SK-N-SH (cell line): ENCODE measurements around the gene FCSK. TPM values are rescaled to one million over a fixed set of nuclear protein-coding genes. Genes with fewer than 3 reads are reported as not detected.

Experiments used
- CTCF ChIA-PET: fragments of 300-600, 350-600 bp; formaldehyde crosslinking; extraction: SDS; loops from one replicate; lab custom pipeline; 2021; lab: Yijun Ruan, JAX
- POLR2A ChIA-PET: fragments of 350-600 bp; sonication (Branson Sonifier 250); formaldehyde crosslinking; extraction: SDS; loops from one replicate; lab custom pipeline; 2020; ENCODE audit warnings: antibody characterized with exemption, inconsistent platforms; lab: Yijun Ruan, JAX
- DNase-seq: peaks from one replicate; pipeline ENCODE4 v3.0.0; 2012
- H2AFZ ChIP-seq: fragments of 200-600 bp; sonication (generic); 2 replicates; pipeline ENCODE4 v1.8.1; 2016; ENCODE audit warnings: antibody characterized with exemption, mild to moderate bottlenecking, low read depth
- H3F3A ChIP-seq: fragments of 200-600 bp; sonication (generic); replicated peaks from 2 replicates; pipeline ENCODE3; 2016; ENCODE audit warnings: antibody characterized with exemption, mild to moderate bottlenecking; ENCODE audit not compliant: insufficient read depth
- H3K27ac ChIP-seq, 2 experiments: fragments of 200-500 bp in 1 of 2; fragments of 200-600 bp in 1 of 2; sonication (Bioruptor generic) in 1 of 2; sonication (generic), shearing (Covaris generic) in 1 of 2; 2 replicates each; pipeline versions ENCODE4 v1.5.1 to v1.6.1; 2014 to 2016; ENCODE audit warnings: low read depth in 2 of 2, inconsistent platforms in 1 of 2, low read length in 1 of 2, mild to moderate bottlenecking in 1 of 2, mixed read lengths in 1 of 2
- H3K27me3 ChIP-seq: fragments of 200-600 bp; sonication (generic), shearing (Covaris generic); 2 replicates; pipeline ENCODE4 v1.6.1; 2016; ENCODE audit warnings: mixed run types; ENCODE audit not compliant: insufficient read depth
- H3K36me3 ChIP-seq, 2 experiments: fragments of 200-500 bp in 1 of 2; fragments of 200-600 bp in 1 of 2; sonication (Bioruptor generic) in 1 of 2; sonication (generic) in 1 of 2; replicated peaks in 1 of 2; 2 replicates each; pipeline versions ENCODE3 to v1.5.1; 2014 to 2016; ENCODE audit warnings: low read length in 1 of 2, mild to moderate bottlenecking in 1 of 2; ENCODE audit not compliant: insufficient read depth in 2 of 2, control insufficient read depth in 1 of 2
- H3K4me1 ChIP-seq, 2 experiments: fragments of 200-500 bp in 1 of 2; fragments of 200-600 bp in 1 of 2; sonication (Bioruptor generic) in 1 of 2; sonication (generic), shearing (Covaris generic) in 1 of 2; 2 replicates each; pipeline versions ENCODE4 v1.5.1 to v1.6.1; 2014 to 2016; ENCODE audit warnings: low read depth in 1 of 2, low read length in 1 of 2, mixed run types in 1 of 2; ENCODE audit not compliant: insufficient read depth in 2 of 2, control insufficient read depth in 1 of 2
- H3K4me2 ChIP-seq: fragments of 200-600 bp; sonication (generic), shearing (Covaris generic); 2 replicates; pipeline ENCODE4 v1.6.1; 2017; ENCODE audit warnings: mixed run types
- H3K4me3 ChIP-seq, 2 experiments: fragments of 200-500 bp in 1 of 2; fragments of 200-600 bp in 1 of 2; sonication (Bioruptor generic) in 1 of 2; sonication (generic), shearing (Covaris generic) in 1 of 2; 2 replicates each; pipeline versions ENCODE4 v1.5.1 to v1.8.1; 2014 to 2016; ENCODE audit warnings: low read depth in 2 of 2, inconsistent platforms in 1 of 2, low read length in 1 of 2, mild to moderate bottlenecking in 1 of 2, mixed read lengths in 1 of 2, moderate library complexity in 1 of 2
- H3K79me2 ChIP-seq: fragments of 200-600 bp; sonication (generic); 2 replicates; pipeline ENCODE4 v1.8.1; 2017; ENCODE audit warnings: mild to moderate bottlenecking; ENCODE audit not compliant: insufficient read depth
- H3K9ac ChIP-seq: fragments of 200-600 bp; sonication (generic); 2 replicates; pipeline ENCODE4 v1.6.1; 2017; ENCODE audit warnings: mixed run types
- H3K9me2 ChIP-seq: fragments of 200-600 bp; sonication (generic); 2 replicates; pipeline ENCODE4 v1.6.1; 2017; ENCODE audit warnings: mixed run types
- H3K9me3 ChIP-seq: fragments of 200-600 bp; sonication (generic); 2 replicates; pipeline ENCODE4 v1.6.1; 2017; ENCODE audit warnings: mixed run types, mild to moderate bottlenecking, moderate library complexity
- H4K20me1 ChIP-seq: fragments of 200-600 bp; sonication (generic); 2 replicates; pipeline ENCODE4 v1.6.1; 2017; ENCODE audit warnings: mild to moderate bottlenecking, mixed run types; ENCODE audit not compliant: insufficient read depth
- ELF1 ChIP-seq: IDR thresholded peaks from 2 replicates; pipeline ENCODE4 v1.4.0; 2012
- MXI1 ChIP-seq: IDR thresholded peaks from 2 replicates; pipeline ENCODE4 v1.6.1; 2012; ENCODE audit warnings: mild to moderate bottlenecking, low read depth, low read length, improper control_type of control experiment
- NRF1 ChIP-seq: IDR thresholded peaks from 2 replicates; pipeline ENCODE4 v1.6.1; 2012; ENCODE audit warnings: low read depth, mild to moderate bottlenecking, low read length
- RFX5 ChIP-seq: IDR thresholded peaks from 2 replicates; pipeline ENCODE4 v1.6.1; 2012; ENCODE audit warnings: mild to moderate bottlenecking, improper control_type of control experiment, low read length
- RXRA ChIP-seq: IDR thresholded peaks from 2 replicates; pipeline ENCODE4 v1.4.0; 2012; ENCODE audit warnings: low read depth, mild to moderate bottlenecking, borderline replicate concordance
- SIN3A ChIP-seq: IDR thresholded peaks from 2 replicates; pipeline ENCODE4 v1.6.1; 2012; ENCODE audit warnings: low read depth, mild to moderate bottlenecking, low read length, moderate library complexity, borderline replicate concordance
- SMC3 ChIP-seq: IDR thresholded peaks from 2 replicates; pipeline ENCODE4 v1.6.1; 2012; ENCODE audit warnings: low read depth, low read length, improper control_type of control experiment
- TEAD4 ChIP-seq: IDR thresholded peaks from 2 replicates; pipeline ENCODE4 v1.4.0; 2012; ENCODE audit warnings: mild to moderate bottlenecking, borderline replicate concordance; ENCODE audit not compliant: insufficient read depth
- YY1 ChIP-seq: IDR thresholded peaks from 2 replicates; pipeline ENCODE4 v1.4.0; 2012; ENCODE audit warnings: low read depth, mild to moderate bottlenecking
- WGBS: methylation state at CpG from one replicate; pipeline ENCODE4 v1.1.6; 2017; ENCODE audit warnings: low lambda C conversion rate; 5-methylcytosine and 5-hydroxymethylcytosine counted together
- polyA plus RNA-seq, 3 experiments: library from polyadenylated mRNA; depleted of rRNA; stranded (reverse); fragments of >200 nt; gene quantifications; 2 replicates each; pipeline ENCODE4 v1.2.3, GENCODE V29; 2012
- TF ChIP-seq, protein P1 (sequence below): IDR thresholded peaks from 2 replicates; pipeline ENCODE4 v1.4.0; 2012; ENCODE audit warnings: low read depth, borderline replicate concordance
- TF ChIP-seq, protein P2 (sequence below): fragments of 200-600 bp; sonication (generic); IDR thresholded peaks from 2 replicates; pipeline ENCODE4 v1.6.1; 2017; ENCODE audit warnings: antibody characterized with exemption, mild to moderate bottlenecking, moderate library complexity
- TF ChIP-seq, protein P3 (sequence below): IDR thresholded peaks from 2 replicates; pipeline ENCODE4 v1.4.0; 2012; ENCODE audit warnings: low read depth

FCSK gene
- polyA plus RNA-seq, 1 of the 3 experiments (the other 2 are of a cell fraction): 9.7 TPM

DNA sequence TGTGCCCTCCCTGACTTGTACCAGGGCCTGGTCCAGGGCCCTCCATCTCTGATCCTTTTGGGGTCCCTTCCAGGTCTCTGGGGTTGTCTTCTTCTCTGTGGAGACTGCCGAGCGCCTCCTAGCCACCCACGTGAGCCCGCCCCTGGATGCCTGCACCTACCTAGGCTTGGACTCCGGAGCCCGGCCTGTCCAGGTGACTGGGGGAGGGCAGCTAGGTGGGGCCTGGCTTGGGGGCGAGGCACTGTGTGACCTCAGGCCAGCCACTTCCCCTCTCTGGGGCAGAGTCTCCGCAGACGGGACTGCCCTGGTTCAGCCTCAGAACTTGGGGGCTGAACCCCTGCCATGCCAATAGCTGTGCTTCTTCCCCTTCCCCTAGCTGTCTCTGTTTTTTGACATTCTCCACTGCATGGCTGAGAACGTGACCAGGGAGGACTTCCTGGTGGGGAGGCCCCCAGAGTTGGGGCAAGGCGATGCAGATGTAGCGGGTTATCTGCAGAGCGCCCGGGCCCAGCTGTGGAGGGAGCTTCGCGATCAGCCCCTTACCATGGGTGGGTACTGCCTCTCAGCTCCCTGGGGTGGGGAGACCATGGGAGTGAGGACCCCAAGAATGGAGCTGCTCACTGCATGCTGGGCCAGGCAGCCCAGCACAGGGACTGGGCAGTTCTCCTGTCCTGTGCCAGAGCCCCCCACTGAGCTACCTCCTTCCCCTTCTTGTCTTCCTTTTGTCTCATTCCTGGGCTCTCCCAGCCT, 14.6 kb downstream of the FCSK start:
- Histone ChIP-seq H3K4me2 (no peak overlapping the region), H3K9me2 (no peaks in the 10 kb centered on the region), H3K4me1 (peaks cover 0 to 3% of the 10 kb centered on the region in 2 experiments; a peak in 1 of 4 replicates), H3K79me2 (no peaks in the 10 kb centered on the region), H3K9ac (no peak overlapping the region), H3K9me3 (no peaks in the 10 kb centered on the region), H2AFZ (no peak overlapping the region), H3K27me3 (no peaks in the 10 kb centered on the region), H3K27ac (no peak overlapping the region), H3K4me3 (no peak overlapping the region), H3K36me3 (no peaks in the 10 kb centered on the region), H4K20me1 (no peaks in the 10 kb centered on the region), H3F3A (no peaks in the 10 kb centered on the region)
- ChIA-PET POLR2A (no interaction called here), CTCF (interaction anchor here (0.9 to 3.5 kb wide), 3 partner anchors 13 to 74 kb away, joined by 3 to 25 read pairs (median 3); partner anchors contain the start of gene FCSK)
- TF ChIP-seq, protein P1, sequence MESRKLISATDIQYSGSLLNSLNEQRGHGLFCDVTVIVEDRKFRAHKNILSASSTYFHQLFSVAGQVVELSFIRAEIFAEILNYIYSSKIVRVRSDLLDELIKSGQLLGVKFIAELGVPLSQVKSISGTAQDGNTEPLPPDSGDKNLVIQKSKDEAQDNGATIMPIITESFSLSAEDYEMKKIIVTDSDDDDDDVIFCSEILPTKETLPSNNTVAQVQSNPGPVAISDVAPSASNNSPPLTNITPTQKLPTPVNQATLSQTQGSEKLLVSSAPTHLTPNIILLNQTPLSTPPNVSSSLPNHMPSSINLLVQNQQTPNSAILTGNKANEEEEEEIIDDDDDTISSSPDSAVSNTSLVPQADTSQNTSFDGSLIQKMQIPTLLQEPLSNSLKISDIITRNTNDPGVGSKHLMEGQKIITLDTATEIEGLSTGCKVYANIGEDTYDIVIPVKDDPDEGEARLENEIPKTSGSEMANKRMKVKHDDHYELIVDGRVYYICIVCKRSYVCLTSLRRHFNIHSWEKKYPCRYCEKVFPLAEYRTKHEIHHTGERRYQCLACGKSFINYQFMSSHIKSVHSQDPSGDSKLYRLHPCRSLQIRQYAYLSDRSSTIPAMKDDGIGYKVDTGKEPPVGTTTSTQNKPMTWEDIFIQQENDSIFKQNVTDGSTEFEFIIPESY: no peak
- TF ChIP-seq RXRA (no peak), ELF1 (no peak), YY1 (no peak), SIN3A (no peak), SMC3 (no peak), RFX5 (no peak), TEAD4 (no peak), MXI1 (no peak), NRF1 (no peak)
- TF ChIP-seq, protein P2, sequence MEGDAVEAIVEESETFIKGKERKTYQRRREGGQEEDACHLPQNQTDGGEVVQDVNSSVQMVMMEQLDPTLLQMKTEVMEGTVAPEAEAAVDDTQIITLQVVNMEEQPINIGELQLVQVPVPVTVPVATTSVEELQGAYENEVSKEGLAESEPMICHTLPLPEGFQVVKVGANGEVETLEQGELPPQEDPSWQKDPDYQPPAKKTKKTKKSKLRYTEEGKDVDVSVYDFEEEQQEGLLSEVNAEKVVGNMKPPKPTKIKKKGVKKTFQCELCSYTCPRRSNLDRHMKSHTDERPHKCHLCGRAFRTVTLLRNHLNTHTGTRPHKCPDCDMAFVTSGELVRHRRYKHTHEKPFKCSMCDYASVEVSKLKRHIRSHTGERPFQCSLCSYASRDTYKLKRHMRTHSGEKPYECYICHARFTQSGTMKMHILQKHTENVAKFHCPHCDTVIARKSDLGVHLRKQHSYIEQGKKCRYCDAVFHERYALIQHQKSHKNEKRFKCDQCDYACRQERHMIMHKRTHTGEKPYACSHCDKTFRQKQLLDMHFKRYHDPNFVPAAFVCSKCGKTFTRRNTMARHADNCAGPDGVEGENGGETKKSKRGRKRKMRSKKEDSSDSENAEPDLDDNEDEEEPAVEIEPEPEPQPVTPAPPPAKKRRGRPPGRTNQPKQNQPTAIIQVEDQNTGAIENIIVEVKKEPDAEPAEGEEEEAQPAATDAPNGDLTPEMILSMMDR: no peak
- TF ChIP-seq, protein P3, sequence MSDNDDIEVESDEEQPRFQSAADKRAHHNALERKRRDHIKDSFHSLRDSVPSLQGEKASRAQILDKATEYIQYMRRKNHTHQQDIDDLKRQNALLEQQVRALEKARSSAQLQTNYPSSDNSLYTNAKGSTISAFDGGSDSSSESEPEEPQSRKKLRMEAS: no peak
- no peak for DNase-seq
- 97% methylated on average over 11 of the region's 16 CpGs for WGBS
